M059J (cell line): Measurements from ENCODE around the gene PLEKHM3. TPM values are rescaled to one million over a fixed set of nuclear protein-coding genes. Genes with fewer than 3 reads are reported as not detected.

Source experiments
- DNase-seq: peaks from one replicate; pipeline ENCODE4 v3.0.0-alpha.2; 2012; ENCODE audit warnings: low read depth
- total RNA-seq: library from RNA; depleted of rRNA; stranded (reverse); fragments of >200 nt; shearing (Covaris generic); gene quantifications from 2 replicates; pipeline ENCODE4 v1.2.3, GENCODE V29; 2014; rRNA removed

Gene PLEKHM3, protein sequence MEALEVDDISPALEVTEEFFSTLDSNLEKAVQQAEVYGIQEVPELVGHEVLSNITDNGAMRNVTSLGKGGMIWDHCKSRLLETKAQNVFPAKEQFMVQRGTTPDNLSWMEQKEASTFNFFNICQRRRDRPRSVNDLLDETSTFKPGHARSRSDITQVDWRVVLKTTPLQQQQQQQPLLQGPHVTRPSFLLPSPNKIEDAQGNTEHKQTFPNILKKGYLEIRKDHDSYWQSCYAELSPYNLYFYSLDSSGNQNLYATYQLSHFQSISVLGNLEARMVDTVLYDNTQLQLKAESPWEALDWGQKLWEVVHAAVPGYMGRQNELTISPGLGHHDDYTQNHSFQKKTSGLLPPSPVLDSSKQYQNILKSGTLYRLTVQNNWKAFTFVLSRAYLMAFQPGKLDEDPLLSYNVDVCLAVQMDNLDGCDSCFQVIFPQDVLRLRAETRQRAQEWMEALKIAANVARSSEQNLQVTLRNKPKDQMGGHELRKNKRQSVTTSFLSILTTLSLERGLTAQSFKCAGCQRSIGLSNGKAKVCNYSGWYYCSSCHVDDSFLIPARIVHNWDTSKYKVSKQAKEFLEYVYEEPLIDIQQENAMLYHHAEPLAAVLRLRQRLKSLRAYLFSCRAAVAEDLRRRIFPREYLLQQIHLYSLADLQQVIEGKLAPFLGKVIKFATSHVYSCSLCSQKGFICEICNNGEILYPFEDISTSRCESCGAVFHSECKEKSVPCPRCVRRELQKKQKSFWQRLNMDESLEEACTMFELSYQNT
- 3.1 and 5.3 TPM in 2 replicates for total RNA-seq

DNA sequence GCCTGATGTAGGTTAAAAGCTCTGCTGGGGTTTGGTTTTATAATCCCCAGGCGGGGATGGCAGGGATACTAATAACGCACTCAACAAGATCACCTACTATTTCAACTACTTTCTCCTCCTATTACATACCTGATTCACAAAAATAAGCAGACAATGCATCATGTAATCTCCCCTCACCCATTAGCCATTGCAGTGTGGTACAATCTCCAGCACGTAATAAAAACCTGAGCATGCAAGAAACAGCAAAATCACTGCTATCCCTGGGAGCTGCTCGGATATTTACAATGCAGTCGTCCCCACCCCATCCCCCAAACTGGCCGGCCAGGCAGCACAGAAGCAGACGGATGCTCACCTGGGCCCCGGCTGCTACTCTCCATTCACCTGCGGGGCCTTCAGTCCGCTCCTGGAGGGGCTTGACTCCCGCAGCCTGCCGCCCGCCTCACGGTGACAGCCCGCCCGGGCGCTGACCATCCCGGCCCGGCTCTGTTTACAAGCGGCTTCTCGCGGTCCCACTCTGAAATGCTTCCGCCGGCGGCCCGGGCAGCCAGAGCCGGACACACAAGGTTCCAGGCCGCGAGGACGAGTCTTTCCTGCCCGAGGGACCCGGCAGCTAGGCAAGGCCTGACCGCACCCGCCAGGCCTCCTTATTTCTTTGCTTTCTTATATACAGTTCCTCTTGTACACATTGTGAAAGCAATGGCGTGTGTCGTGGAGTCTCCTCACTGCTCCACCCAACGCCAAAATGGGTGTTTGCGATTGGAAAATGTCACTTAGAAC lies at the start of gene PLEKHM3:
PLEKHM3 (minus strand) TSS at position 491 of the 777 bp plus-strand sequence. CDS start 23,888 bp downstream, outside the sequence.
- DNase-seq = peak; percentile 73

DNA sequence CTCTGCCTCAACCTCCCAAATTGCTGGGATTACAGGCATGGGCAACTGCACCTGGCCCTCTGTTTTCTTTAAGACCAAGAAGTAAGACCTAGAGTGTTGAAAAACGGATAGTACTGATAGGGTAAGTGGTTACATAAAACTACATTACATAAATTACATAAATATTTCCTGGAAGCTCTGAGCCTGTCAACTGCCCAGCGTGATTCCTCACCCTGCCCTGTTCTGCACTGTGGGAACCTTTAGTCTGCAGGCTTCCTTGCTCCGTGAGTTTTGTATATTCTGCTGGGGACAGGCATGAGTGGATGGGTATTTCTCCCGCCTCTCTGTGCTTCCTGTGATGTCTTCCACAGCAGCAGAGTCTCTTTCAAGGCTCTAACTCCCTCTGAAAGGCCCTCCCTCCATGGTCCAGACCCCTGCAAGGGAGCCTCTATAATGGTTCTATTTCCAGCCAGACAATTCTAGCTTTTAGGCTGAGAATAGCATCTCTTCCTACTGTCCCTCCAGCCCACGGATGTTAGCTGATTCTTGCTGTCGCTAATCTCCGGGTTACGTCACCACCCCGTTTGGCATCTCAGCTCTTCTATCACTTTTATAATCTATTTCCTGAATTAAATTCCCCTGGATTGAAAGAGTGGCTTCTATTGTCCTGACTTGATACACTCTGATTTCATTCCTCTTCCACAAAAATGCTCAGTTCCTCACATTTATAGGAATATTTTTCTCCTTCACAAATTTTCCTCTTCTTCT lies 49.5 kb upstream of the PLEKHM3 start:
- no peak for DNase-seq

DNA sequence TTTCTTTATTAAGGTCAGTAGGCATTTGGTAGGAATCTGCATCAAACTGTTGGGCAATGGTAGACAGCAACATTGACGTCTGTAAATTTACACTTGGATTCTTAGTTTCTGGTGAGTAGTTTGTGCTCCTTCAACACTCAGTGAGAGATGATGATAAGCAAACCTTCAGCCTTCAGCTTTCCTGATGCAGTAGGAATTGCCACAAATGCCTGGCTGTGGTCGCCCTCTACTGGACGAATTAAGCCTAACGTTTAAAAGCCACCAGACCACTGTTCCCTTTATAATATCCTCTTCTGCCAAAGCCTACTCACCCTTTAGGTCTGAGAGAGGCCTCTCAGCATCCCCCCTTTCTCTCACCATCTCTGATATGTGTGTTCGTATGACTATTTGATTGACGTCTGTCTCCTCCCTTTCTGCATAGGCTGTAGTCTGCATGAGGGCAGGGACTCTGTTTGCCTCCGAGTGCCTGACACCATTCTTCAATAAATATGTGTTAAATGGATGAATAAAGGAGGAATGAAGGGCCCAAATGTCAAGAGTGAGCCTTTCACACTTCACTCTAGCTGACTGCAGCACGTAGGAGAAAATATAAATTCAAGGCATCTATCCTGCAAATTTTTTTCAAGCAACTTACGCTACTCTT lies 47.0 kb upstream of the PLEKHM3 start:
- peak; percentile 59 for DNase-seq

DNA sequence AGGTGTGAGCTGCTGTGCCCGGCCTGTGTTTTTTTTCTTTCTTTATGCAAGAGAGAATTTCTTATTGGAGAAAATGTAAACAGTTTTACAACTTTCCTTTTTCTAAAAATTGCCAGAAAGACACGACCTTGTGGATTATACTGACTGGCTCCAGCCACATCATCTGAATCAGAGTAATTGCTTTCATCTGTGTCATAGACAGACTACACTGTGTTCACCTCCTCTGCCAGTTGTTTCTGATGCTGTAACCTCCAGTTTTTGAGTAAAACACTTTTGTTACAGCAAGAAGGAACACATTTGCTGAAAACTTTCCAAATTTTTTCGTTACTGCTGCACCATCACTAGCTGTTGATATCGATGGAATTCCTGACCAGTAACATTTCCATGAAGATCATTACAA lies 43.9 kb upstream of the PLEKHM3 start:
- DNase-seq = peak; percentile 14

DNA sequence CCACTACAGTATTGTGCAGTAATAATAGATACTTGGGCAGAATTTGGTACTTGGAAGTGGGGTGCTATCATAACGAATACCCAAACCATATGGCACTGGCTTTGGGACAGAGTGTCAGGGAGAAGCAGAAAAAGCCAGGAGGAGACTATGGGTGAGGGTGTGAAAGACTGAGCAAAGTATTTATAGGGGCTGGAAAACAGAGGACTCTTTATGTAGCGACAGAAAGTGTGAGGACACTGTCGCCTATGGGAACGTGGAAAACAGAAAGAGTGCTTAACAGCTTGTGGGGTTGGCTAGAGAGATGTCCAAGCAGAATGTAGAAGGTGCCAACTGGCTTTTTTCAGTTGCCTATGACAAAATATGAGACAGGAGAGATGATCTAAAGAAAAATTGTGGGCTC lies 40.7 kb upstream of the PLEKHM3 start:
- no peak for DNase-seq

DNA sequence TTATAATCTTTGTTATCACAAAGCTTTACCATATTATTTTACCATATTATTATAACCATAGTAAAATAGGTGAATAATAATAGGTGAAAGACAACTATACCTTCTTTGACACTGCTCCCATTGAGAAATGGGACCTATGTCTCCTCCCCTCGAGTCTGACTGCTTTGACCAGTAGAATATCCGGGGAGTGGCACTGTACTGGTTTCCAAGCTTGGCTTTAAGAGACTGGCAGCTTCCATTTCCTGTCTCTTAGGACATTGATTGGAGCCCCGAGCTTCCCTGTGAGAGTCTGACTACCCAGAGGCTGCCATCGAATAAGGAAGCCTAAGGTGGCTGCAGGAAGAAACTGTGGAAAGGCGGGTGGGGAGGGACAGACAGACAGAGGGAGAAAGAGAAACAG lies 40.1 kb upstream of the PLEKHM3 start:
- no peak for DNase-seq

DNA sequence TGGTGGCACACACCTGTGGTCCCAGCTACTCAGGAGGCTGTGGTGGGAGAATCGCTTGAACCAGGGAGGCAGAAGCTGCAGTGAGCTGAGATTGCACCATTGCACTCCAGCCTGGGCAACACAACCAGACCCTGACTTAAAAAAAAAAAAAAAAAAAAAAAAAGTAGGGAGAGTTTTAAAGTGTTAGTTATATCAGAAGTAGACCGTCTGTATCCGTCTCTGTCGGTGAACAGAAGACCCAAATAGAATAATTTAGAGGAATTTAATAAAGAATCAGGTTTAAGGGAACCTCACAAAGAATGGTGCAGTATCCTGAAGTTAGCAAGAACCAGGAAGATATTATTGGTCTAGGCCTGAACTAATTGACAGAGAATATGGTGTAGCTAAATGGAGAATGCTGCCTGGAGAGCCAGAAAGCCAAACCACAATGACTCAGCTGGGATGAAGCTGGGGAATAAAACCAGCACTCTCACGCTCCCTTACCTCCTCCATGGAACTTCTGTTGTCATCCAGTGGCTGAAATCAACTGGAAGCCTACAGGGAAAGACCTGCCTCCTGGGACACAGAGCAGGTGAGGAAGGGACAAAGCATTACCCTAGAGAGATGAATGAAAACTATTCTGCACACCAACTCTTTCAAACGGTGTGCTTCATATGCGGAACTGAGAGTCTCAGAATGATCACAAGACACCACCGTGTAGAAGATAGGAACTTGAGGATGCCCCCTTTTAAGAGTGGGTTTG lies 39.1 kb upstream of the PLEKHM3 start:
- peak; percentile 95 for DNase-seq

DNA sequence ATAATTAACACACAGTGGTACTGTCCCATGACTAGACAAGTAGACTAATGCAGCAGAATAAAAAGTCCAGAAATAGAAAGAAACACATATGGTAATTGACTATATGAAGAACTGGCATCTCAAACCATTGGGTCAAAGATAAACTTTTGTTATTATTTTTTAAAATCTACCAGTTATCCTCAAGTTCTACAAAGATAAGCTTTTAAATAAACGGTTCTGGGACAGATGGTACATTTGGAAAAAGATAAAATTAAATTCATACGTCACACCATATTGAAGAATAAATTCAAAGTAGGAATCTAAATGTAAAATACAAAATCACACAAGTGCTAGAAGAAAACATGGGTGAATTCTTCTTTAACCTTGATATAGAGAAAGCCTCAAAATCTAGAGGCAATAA lies 37.6 kb upstream of the PLEKHM3 start:
- no peak for DNase-seq

DNA sequence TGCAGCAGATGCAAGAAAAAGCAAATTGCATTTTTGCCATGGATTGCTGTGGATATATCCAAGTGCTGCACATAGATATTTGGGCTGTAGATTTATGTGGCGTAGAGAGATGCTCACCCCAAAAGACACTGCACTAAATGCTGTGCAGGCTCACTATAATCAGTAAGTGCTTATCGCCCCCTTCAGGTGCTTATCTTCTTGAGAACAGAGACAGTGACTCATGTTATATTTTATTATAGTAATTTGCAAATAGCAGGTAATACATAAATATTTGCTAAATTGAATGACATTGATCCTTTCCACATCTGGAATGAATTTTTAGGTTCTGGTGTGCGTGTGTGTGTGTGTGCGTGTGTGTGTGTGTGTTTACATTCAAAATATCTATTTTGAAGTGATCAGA lies 36.8 kb upstream of the PLEKHM3 start:
- peak; percentile 52 for DNase-seq

DNA sequence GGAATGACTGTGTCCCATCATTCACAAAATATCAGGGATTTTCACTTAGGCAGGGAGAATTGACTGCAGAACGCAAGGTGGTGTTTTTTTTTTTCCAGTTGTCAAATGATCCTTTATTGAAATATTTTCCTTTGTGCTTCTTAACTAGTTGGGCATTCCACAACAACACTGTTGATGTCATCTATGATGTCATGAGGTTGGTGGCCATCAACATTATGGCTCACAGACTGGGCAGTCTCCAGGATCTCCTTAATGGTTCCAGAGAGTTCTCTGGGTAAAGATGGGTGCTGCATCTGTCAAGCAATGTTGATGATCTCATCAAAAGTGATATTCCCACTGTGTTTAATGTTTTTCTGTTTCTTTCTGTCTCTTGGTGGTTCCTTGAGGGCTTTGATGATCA lies 31.8 kb upstream of the PLEKHM3 start:
- no peak for DNase-seq

DNA sequence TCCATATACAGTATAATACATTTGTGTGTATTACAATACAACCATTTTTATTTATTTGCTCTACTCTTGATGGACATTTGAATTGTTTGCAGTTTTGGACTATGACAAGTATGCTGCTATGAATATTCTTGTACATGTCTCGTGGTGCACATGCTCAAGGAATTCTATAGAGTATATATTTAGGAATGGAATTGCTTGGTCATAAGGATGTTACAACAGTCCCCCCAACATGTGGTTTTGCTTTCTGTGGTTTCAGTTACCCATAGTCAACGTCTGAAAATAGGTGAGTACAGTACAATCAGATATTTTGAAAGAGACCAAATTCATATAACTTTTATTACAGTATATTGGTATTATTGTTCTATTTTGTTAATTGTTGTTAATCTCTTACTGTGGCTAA lies 24.1 kb upstream of the PLEKHM3 start:
- DNase-seq = no peak

DNA sequence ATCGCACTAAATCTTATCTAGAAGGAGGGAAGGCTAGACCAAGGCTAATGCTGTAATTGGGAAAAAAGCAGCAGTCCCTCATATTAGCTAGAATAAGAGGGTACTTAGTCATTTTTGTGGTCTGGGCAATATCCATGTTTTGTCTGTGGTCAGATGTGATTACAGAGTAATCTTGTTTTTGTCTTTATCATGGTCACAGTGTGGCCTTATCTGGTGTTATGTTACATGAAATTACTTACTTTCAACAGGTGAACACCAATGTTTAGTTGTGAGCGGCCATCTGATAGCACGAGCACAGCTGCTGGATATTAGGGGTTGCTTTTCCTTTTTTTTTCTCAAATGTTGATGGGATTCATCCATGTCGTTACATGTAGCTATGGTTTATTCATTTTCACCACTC lies 23.7 kb upstream of the PLEKHM3 start:
- DNase-seq = no peak

DNA sequence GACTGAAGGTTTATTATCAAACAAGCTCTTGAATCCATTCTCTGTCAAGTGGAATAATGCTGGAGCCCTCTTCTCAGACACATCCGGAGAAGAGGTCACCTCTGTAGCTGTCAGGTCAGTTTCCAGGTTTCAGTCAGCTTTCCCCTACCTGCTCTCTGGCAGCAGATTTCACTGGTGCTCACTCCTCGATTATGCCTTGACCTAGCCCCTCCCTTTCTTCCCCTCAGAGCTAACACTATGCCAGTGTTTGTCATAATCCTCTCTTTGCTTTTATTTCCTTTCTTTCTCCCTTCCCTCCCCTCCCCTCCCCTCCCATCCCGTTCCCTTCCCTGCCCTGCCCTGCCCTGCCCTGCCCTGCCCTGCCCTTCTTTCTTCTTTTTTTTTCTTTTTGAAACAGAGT lies 22.5 kb upstream of the PLEKHM3 start:
- no peak for DNase-seq

DNA sequence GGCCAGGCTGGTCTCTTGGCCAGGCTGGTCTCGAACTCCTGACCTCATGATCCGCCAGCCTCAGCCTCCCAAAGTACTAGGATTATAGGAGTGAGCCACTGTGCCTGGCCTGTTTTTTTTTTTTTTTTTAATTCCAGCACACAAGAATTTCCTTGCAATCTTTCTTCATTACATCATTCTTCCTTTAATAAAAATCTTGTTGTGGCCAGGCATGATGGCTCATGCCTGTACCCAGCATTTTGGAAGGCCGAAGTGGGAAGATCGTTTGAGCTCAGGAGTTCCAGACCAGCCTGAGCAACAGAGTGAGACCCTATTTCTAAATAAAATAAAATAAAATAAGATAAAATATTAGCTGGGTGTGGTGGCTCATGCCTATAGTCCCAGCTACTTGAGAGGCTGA lies 21.4 kb upstream of the PLEKHM3 start:
- peak; percentile 51 for DNase-seq

DNA sequence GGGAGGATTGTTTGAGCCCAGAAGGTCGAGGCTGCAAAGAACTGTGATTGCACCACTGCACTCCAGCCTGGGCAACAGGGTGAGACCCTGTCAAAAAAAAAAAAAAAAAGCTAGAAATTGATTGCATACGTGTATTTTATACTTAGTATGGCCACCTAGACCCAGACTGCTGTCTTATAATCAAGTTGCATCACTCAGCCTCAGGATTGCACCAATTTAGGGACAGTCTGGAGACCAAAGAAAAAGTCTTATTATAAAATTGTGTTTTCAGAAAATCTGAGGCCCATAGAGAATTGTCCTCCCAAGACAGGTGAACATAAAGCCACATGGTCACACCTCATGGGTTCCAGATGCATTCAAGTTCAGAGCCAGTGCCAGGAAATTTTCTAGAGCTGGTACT lies 17.1 kb upstream of the PLEKHM3 start:
- no peak for DNase-seq

DNA sequence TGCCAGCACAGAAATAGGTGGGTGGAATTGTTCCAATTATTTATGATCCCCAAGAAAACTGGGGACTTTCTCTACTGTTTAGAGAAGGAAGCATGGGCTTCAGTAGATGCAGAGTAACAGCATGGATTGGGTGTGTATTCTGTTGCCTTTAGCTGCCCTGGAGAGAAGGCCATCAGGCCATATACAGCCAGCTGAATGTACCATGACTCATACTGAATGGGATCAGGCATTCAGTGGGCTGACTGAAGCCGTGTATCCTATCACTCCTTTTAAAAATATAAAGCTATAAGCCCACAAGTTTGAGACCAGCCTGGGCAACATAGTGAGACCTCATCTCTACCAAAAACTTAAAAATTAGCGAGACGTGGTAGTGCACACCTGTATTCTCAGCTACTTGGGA lies 16.7 kb upstream of the PLEKHM3 start:
- DNase-seq = peak; percentile 37

DNA sequence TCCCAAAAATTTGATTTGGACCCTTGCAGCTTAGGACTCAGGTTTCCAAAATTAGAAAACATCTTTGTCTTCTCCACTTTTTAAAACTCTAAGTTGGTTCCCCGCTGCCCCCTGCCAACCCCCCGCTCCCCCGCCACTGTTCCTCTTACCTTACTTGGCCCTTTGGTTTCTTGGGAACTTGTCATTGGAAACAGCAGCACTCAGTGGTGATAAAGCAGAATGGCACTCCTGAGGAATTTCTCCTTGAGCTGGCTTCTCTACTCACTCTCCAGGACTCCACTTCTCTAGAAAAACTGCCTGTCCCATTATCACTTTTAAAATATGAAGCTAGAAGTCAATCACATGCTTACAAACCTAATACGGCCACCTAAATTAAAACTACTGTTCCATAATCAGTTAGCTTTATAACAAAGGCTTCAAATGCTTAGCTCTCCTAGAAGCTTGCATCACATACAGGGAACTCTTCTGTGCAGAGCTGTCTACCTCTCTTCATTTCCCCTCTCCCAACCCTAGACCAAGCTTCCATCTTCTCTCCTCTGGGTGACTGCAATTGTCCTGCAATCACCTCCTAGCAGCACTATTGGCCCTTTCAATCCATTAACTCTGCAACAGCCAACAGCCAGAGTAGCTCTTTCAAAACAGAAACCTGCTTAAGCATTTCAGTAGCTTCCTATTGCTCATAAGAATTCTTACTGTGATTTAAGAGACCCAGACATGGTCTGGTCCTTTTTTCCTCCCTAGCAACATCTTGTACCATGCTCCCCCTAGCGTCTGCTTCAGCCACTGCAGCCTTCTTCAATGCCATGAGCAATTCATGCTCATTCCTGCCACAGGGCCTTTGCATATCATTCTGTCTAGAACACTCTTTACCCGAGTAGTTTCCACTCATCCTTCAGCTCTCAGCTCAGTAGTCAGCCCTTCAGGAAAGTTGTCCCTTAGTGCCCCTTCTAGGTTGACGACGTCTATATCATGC lies 15.2 kb upstream of the PLEKHM3 start:
- DNase-seq = peak; percentile 73

DNA sequence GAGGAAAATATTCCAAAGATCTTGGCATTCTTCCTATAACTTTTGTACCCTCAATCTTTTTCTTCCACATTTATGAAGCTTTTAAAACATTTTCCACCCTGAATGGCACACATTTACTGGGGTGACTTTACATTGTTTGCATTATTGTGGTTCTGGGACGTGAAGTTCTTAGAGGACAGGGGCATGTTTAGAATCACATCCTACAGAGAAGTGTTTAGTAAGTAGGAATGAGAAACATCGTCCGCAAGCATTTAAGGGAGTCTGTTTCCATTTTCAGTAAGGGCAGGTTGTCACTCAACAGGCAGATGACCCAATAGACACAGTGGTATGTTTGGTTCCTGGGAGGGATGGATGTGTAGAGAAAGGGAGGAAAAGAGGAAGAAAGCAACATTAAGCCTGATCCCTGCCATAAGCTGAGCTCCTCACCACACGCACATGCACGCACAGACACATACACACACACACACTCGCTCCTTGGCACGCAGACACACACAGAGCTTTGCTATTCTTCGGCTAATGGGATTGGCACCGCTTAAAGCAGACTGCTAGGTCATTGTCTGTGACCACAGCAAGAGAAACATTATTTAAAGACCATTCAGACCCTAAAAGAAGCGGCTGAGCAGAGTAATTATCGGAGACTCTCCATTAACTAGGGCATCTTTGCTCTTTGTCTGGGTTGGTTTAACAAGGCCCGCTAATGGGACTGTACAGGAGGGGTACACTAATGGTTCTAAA lies 14.2 kb upstream of the PLEKHM3 start:
- no peak for DNase-seq
